NCI-H1417 (cell line): ENCODE results near the gene PDE6G.
"Not testable (repeated sequence)": the region's sequence is repeated elsewhere in the genome, so short reads cannot be mapped to it uniquely, and the experiment has no call there.

Experiments used
- DNase-seq, 3 experiments: peaks; one replicate each; lab custom pipeline; 2025; lab: John Stamatoyannopoulos, UW

PDE6G gene

GRCh38 chr17:81635431-81635830 is 20.9 kb downstream of the PDE6G start:
- no peak for DNase-seq

GRCh38 chr17:81631482-81631881 is 24.9 kb downstream of the PDE6G start:
- no peak for DNase-seq

- no peak for DNase-seq
These were observed 26.1 kb downstream of the PDE6G start for GRCh38 chr17:81630274-81630673.

DNA sequence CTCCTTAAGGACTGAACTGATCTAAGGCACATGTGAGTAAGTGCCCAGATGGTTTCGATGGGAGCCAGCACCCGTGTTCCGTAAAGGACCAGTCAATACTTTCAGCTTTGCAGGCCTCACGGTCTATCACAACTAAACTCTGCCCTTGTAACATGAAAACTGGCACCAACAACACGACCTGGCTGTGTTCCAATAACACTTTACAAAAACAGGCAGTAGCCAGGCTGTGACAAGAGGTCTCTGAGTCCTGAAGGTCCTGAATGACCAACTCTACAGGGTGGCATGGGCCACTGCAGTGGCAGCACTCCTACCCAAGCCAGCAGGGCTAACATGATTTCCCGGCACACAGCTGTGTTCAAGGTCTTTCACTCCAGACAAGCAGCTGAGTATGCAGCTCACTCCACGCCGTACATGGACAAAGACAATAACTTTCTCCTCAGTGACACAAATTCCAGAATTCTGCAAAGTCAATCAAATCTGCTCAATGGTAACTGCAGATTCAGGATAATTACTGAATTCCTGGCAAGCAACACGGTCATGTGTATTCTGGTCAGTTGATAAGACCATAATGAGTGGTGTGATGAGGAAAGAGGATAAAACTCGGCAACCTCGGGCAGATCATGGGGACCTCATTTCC is 34.7 kb downstream of the PDE6G start:
- no peak for DNase-seq

DNA sequence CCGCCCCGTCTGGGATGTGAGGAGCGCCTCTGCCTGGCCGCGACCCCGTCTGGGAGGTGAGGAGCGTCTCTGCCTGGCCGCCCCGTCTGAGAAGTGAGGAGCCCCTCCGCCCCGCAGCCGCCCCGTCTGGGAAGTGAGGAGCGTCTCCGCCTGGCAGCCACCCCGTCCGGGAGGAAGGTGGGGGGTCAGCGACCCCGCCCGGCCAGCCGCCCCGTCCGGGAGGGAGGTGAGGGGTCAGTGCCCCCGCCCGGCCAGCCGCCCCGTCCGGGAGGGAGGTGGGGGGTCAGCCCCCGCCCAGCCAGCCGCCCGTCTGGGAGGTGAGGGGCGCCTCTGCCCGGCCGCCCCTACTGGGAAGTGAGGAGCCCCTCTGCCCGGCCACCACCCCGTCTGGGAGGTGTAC is 38.0 kb downstream of the PDE6G start:
- not testable (repeated sequence) for DNase-seq

- DNase-seq, result no peak
These were observed 39.5 kb downstream of the PDE6G start for GRCh38 chr17:81616877-81617276.

- DNase-seq, result no peak
These were observed 40.9 kb downstream of the PDE6G start for GRCh38 chr17:81615401-81615930.

GRCh38 chr17:81612172-81612970 is 44.0 kb downstream of the PDE6G start:
- DNase-seq, result no peak

DNA sequence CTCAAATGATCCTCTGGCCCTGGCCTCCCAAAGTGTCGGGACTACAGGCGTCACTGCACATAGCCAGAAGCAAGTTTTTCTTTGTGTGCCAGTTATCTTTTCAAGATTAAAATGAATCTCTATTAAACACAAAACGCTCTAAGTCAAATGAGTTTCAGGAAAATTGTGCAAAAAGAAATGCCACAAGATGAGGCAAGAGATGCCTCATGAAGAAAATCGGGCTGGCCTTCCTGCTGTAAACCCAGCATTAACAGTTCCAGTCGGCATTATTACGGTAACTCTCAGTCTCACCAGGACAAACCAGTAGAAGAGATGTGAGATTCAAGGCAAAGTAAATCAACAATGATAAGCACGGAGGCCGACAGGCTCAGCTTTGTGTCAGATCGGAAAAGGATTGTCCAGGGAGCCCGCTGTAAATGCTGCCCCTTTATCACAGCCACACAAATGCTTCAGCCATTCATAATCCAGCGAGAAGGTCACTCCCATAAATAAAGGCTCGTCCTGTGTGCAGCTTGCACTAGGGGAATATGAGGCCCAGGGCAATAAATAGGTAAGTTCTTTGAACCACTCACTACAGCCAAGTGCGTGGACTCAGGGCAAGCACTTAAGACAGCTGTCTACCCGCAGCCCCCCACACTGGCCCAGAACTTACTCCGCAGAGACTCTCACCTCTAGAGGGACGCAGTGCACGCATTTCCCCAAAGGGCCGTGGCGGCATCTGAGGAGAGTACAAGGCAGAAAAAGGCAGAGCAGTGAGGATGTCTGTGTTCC is 46.6 kb downstream of the PDE6G start:
- no peak for DNase-seq

GRCh38 chr17:81608605-81609004 is 47.7 kb downstream of the PDE6G start:
- no peak for DNase-seq

GRCh38 chr17:81608082-81608481 is 48.3 kb downstream of the PDE6G start:
- no peak for DNase-seq

DNA sequence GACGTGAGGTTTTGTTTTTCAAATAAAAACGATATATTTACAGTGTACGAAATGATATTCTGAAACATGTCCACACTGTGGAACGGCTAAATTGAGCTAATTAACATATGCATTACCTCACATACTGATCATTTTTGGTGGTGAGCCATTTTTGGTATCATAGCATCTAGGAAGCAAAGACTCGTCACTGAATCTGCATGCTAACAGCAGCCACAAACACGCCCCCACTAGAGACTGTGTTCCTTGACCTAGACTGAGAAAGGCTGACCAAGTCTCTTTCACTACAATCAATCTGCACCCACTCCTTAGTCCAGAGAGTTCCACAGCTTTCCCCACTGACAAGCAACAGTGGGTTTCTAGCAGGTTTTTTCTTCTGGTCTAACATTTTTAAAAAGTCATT is 48.9 kb downstream of the PDE6G start:
- no peak for DNase-seq

DNA sequence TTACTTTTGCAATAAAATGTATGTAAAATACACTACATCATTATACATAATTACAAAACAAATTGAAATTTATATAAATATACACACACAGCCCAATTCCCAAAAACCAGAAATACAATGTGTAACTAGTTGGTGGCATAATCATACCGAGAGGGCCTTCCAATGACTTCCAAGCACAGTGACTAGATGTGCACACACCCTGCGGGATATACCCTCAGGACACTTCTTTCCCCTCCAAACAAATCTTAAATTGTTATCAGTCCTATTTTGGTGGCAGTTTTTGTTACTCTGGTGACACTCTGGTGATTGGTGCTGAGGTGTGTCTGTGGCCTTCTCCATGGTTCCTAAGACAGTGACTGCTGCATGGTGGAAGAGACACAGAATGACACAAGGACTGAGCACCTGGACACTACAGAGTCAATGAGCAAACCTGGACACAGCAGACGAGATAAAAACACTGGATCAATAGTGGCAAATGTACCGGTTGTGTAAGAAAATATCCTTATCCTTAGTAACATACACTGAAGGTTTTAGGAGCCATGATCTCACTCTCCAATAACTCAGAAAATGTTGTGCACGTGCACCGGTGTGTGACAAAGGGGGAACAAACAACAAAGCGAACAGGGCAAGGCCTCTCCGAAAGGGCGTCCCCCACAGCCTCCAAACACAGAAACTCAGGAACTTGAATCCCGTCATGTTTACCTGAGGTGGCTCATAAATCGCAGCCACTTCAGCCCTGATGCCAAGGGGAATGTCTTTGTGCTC is 52.3 kb downstream of the PDE6G start:
- DNase-seq, result no peak

DNA sequence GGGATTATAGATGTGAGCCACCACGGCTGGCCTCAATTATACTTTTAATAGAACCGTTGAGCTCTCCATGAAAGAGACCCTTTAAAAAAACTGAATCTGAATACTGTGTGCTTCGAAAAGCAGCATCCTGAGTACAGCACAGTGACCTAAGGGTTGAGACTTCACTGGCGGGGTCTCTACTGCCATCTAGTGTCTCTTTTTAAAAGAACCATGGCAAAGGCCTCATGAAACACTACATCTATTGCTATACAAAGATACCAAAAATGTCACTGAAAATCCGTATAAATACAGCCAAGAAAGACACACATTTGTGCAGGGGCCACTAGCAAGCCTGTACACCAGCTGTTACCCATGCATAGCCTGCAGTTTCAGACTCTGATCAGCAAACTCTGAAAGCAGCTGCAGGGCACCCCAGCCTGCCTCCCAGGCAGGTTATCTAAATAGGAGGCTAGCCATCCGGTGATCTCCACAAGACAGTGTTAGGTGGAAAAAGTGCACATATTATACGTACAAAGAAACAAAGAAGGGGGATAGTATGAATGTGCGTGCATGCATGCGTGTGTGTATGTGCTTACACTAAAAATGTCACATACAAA is 54.7 kb downstream of the PDE6G start:
- DNase-seq, result peak; percentile 23 to 78 (median 49)
